GM12874 (cell line): Measurements from ENCODE around the gene RNU2-63P.

ENCODE experiments used
- TF ChIP-seq, protein P1 (sequence below): IDR thresholded peaks from 2 replicates; pipeline ENCODE4 v1.5.1; 2011; ENCODE audit warnings: low read depth, mild to moderate bottlenecking, control low read depth, low read length, moderate library complexity; ENCODE audit not compliant: insufficient read depth

Gene RNU2-63P

DNA sequence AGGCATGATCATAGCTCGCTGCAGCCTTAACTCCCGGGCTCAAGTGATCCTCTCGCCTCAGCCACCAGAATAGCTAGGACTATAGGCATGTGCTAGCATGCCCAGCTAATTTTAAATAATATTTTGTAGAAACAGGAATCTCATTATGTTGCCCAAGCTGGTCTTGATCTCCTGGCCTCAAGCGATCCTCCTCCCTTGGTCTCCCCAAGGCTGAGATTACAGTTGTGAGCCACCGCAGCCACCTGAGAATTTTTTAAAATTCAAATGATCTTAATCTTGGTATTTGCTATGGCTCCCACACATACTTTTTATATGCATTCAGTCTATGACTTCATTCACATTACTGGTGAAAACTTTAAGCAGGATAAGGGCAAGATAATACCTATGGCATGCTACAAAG, 26.1 kb upstream of the RNU2-63P start:
- TF ChIP-seq, protein P1, sequence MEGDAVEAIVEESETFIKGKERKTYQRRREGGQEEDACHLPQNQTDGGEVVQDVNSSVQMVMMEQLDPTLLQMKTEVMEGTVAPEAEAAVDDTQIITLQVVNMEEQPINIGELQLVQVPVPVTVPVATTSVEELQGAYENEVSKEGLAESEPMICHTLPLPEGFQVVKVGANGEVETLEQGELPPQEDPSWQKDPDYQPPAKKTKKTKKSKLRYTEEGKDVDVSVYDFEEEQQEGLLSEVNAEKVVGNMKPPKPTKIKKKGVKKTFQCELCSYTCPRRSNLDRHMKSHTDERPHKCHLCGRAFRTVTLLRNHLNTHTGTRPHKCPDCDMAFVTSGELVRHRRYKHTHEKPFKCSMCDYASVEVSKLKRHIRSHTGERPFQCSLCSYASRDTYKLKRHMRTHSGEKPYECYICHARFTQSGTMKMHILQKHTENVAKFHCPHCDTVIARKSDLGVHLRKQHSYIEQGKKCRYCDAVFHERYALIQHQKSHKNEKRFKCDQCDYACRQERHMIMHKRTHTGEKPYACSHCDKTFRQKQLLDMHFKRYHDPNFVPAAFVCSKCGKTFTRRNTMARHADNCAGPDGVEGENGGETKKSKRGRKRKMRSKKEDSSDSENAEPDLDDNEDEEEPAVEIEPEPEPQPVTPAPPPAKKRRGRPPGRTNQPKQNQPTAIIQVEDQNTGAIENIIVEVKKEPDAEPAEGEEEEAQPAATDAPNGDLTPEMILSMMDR, result no peak

DNA sequence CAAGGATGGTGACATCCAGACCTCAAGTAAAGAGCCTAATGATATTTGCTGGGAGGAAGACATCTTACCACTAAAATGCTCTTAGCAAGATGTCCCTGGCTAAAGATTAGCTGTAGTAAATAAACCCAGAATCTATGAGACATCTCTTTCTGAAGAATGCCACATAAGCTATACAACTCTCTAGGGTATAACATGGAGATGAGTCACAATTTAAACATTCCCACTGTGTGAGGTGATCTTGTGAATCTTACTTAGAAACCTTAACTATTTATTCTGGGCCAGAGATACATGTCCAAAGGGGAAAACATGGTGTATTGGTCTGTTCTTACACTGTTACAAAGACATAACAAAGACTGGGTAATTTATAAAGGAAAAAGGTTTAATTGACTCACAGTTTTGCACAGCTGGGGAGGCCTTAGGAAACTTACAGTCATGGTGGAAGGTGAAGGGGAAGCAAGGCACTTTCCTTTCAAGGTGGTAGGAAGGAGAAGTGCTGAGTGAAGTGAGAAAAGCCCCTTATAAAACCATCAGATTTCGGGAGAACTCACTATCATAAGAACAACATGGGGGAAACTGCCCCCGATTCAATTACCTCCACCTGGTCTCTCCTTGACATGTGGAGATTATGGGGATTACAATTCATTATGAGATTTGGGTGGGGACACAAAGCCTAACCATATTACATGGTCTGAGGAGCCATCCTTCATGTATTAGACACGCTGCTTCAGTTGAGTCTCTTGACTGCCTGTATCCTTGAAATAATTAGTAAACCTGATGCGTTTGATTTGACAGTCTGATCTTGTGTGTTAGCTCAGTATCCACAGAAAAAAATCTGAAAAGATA, 22.1 kb upstream of the RNU2-63P start:
- TF ChIP-seq, protein P1, result no peak

DNA sequence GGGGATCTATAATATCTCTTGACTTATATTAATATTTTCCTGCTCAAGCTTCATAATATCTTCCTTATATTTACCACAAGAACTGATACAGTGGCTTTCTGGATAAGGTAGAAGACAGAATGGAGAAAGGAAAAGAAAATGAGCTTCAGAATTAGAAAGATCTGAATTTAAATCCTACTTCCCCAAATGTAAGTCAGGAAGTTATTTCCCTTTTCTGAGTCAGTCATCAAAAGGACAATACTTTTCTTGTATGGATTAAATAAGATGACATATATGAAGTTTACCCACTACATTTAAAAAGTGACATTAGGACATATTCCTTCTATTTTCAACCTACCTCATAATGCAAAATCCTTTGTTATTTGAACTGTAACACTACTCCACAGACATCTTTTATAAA, 20.3 kb upstream of the RNU2-63P start:
- TF ChIP-seq, protein P1, result no peak

DNA sequence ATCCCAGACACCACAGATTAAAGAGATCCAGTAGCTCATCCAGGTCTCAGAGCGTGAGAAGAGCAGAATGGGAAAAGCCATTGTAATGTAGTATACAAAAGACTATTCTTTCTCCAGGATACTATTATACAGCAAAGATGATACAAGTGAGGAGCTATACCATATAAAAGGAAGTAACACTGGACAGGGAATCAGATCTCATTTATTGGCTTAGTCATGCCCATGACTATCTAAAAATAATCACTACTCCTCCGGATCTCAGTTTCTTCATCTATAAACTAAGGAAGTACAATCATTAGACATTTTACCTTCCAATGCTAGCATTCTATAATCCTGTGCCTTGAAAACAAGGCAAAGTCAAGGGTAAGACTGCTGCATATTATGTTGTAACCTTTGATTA, 19.8 kb upstream of the RNU2-63P start:
- TF ChIP-seq, protein P1, result no peak

DNA sequence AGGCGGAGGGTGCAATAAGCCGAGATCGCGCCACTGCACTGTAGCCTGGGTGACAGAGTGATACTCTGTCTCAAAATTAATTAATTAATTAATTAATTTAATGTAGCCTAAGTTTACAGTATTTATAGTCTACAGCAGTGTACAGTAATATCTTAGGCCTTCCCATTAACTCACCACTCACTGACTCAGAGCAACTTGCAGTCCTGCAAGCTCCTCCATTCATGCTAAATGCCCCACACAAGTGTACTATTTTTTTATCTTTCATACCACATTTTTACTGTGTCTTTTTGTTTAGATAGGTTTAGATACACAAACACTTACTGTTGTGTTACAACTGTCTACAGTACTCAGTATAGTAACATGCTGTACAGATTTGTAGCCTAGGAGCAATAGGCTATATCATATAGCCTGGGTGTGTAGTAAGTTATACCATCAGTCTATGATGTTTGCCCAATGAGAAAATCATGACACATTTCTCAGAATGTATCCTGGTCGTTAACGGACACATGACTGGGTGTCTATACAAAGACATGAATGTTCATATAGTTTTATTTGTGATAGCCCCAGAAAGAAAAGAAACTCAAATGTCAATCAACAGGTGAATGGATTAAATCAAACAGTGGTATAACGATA, 15.8 kb upstream of the RNU2-63P start:
- TF ChIP-seq, protein P1, result no peak

GRCh38 chr2:88028931-88029330, 12.6 kb upstream of the RNU2-63P start:
- TF ChIP-seq, protein P1, result no peak

- TF ChIP-seq, protein P1, result no peak
Measured at GRCh38 chr2:88027697-88028389, 11.5 kb upstream of the RNU2-63P start.
